IPS-20b (cell line): ENCODE results near the gene NR2C2.

Experiments used
- H3K27ac ChIP-seq: one replicate; pipeline ENCODE4 v1.5.1; 2013; ENCODE audit warnings: low read length
- H3K27me3 ChIP-seq: 2 replicates; pipeline ENCODE4 v1.6.1; 2013; ENCODE audit warnings: mild to moderate bottlenecking, low read length, inconsistent platforms; ENCODE audit not compliant: insufficient read depth
- H3K36me3 ChIP-seq: 2 replicates; pipeline ENCODE4 v1.6.1; 2013; ENCODE audit warnings: low read depth, mild to moderate bottlenecking, inconsistent platforms, low read length, moderate library complexity; ENCODE audit not compliant: insufficient read depth
- H3K4me1 ChIP-seq: 2 replicates; pipeline ENCODE4 v1.6.1; 2013; ENCODE audit warnings: mild to moderate bottlenecking, control low read depth, inconsistent platforms, low read length, moderate library complexity; ENCODE audit not compliant: insufficient read depth
- H3K4me3 ChIP-seq: 2 replicates; pipeline ENCODE4 v1.5.1; 2013; ENCODE audit warnings: mild to moderate bottlenecking, low read length, inconsistent platforms
- H3K9ac ChIP-seq: 2 replicates; pipeline ENCODE4 v1.6.1; 2013; ENCODE audit warnings: low read depth, mild to moderate bottlenecking, inconsistent platforms, low read length, moderate library complexity
- H3K9me3 ChIP-seq: 2 replicates; pipeline ENCODE4 v1.6.1; 2013; ENCODE audit warnings: mild to moderate bottlenecking, low read depth, low read length, inconsistent platforms; ENCODE audit not compliant: insufficient read depth

NR2C2 gene

DNA sequence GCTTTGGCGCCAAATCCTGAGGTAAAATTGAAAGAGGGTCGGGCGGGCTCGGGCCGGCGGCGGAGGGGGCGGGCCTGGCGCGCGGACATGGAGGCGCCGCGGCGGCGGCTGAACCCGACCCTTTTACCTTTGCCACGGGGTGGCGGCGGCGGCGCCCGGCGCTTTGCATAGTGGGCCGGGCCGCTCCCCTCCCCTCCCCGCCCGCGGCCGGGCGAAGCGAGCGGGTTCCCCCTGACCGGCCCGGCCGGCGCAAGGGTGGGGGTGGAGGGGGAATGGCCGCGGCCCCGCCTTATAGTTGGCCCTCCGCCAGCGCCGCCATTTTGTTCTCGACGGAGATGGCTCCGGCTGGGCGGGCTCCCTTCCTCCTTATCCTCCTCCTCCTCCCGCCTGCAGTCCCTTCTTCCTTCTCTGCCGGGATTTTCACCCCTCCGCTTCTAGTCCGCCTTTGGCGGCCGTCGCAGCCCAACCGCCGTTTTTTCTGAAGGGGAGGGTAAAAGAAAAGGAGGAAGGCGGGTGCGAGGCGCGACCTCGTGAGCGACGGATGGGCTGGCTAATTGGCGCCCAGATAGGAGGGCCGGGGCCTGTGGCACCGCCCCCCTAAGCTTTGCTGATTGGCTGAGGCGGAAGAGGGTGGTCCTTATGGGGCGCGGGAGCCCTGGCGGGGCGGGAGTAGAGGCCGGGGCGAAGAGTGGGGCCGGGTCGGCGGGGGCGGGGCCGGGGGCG, 664 bp downstream of the NR2C2 start:
- Histone ChIP-seq H3K9me3 (no peaks in the 10 kb centered on the region), H3K4me1 (0 out of 2 replicates have a peak, but pooled peaks cover 6% of the 10 kb centered on the region), H3K4me3 (peak overlapping the region; percentile 90), H3K36me3 (peaks cover 55% of the 10 kb centered on the region), H3K27me3 (no peaks in the 10 kb centered on the region), H3K27ac (peak overlapping the region; percentile 97), H3K9ac (peak overlapping the region; percentile 94)

DNA sequence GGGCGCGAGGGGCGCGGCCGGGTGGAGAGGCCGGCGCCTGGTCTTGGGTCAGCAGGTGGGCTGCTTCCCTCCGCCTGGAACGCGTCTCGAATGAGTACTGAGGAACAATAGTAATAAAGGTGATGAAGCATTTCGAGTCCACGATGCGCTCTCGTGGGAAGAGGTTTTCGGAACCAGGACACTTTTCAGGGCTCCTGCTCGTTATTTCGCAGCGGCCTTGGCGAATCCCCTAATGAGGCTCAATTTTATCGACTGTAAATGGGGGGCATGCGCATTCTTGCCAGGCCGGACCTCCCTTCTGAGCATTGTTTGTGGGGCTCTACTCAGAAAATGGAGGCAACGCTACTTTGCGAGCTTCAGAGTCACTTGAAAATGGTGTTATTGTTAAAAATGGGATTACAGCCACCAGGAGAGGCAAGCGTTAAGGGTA, 1.2 kb downstream of the NR2C2 start:
- Histone ChIP-seq H3K4me1 (0 out of 2 replicates have a peak, but pooled peaks cover 6% of the 10 kb centered on the region), H3K27me3 (no peaks in the 10 kb centered on the region), H3K9me3 (no peaks in the 10 kb centered on the region), H3K9ac (peak overlapping the region; percentile 93), H3K36me3 (peaks cover 50% of the 10 kb centered on the region), H3K4me3 (peak overlapping the region; percentile 88), H3K27ac (peak overlapping the region; percentile 87)

DNA sequence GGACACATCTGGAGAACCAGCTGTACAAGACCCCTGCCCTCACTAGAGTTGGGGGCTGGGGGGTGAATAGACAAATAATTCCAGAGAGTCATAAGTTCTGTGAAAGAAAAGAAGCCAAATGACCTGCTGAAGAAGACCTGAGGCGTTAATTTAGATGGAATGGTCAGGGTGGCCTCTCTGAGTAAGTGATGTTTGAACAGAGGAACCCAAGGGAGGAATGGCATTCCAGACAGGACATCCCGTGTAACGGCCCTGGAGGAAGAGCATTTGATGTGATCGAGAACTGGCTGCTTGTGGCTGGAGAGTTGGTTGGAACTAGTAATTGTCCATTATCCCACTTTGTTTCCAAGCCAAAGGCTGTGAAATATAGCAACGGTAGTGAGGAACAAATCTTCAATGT, 1.7 kb downstream of the NR2C2 start:
- peak overlapping the region; percentile 93; the same call in 1 of the 2 replicates for H3K9ac ChIP-seq
- peaks cover 45% of the 10 kb centered on the region for H3K36me3 ChIP-seq
- peak overlapping the region; percentile 87 for H3K27ac ChIP-seq
- H3K27me3 ChIP-seq, result no peaks in the 10 kb centered on the region
- H3K4me3 ChIP-seq, result peak overlapping the region; percentile 88
- H3K9me3 ChIP-seq, result no peaks in the 10 kb centered on the region
- 0 out of 2 replicates have a peak, but pooled peaks cover 6% of the 10 kb centered on the region for H3K4me1 ChIP-seq

DNA sequence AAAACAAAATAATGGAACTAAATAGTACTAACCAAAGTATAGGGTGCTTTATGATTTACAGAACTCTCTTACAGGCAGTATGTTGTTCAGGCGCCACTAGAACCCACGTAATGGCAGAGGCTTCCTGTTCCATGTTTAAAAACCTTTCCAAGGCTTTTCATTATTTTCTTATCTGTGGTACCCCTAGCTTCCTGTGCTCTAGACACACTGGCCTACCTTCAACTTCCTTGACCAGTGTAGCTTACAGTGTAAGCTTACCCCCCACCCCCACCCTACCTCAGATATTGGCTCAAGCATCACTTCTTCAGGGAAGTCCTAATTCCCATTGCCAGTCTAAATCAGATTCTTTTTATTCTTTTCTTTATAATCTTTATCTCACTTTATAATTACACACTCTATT, 2.9 kb downstream of the NR2C2 start:
- Histone ChIP-seq H3K27ac (no peak overlapping the region), H3K9ac (no peak overlapping the region), H3K36me3 (peaks cover 33% of the 10 kb centered on the region), H3K4me3 (no peak overlapping the region), H3K9me3 (no peaks in the 10 kb centered on the region), H3K27me3 (no peaks in the 10 kb centered on the region), H3K4me1 (0 out of 2 replicates have a peak, but pooled peaks cover 6% of the 10 kb centered on the region)

DNA sequence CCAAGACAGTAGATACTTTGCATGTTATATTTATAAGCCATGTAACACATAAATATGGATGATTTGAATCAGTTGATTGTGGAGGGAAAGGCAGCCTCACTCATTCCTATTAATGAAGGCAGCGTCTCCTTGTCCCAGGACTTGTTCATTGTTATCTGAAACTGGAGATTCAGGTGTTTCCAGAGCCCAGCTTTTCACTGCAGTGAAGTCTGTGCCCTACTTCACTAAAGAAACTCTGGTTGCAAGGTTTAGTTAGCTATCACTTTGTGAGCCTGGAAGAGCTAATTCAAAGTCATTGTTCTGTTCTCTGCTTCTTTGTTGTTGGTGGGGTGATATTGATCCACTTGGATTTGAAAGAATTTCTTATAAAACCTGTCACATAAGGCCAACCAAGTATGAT, 9.8 kb downstream of the NR2C2 start:
- H3K27me3 ChIP-seq, result no peaks in the 10 kb centered on the region
- H3K36me3 ChIP-seq, result peaks cover 48% of the 10 kb centered on the region
- H3K4me3 ChIP-seq, result no peak overlapping the region
- no peaks in the 10 kb centered on the region; the same call in 1 of the 2 replicates for H3K4me1 ChIP-seq
- H3K9ac ChIP-seq, result no peak overlapping the region
- H3K9me3 ChIP-seq, result no peaks in the 10 kb centered on the region
- no peak overlapping the region for H3K27ac ChIP-seq

DNA sequence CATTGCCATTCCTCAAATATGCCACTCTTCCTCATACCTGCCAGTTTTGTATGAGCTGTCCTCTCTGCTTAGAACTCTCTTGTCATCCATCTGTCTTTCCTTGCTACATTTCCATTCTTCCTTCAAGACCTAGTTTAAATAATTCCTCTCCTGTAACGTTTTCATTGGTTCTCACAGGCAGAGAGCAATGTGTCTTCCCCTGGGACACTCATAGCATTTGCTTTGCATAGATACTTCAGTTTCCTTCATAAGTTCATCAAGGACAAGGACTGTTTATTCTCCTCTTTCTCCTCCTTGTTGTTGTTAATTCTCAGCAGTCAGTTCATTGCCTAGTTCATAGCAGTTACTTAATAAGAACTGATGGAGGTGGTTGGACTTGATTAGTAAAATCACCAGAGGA, 10.5 kb downstream of the NR2C2 start:
- H3K27ac ChIP-seq, result no peak overlapping the region

DNA sequence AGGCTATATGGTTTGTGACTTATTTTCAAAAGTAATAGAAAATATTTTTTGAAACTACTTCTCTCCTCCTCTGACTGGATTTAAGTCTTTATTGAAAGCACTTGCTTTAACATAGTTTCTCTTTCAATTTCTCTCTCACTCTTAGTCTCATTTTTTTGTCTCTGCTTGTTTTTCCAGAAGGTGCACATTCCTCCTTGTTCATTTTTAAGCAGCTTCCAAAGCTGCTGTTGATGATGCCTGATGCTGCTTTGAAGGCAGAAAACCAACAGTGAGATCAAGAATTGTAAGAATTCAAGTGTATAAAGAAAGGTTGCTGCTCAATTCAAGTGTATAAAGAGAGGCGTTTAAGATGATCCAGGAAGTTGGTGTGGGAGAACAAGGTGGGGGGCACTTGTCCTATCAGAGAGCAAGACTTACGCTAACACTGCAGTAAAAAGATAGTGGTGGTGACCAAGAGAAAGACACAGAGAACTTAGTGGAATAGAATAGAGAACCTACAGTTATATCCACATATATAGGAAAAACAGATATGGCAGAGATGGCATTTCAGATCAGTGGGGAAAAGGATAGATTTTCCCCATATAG, 12.1 kb downstream of the NR2C2 start:
- Histone ChIP-seq H3K4me3 (no peak overlapping the region), H3K27ac (no peak overlapping the region)

More for the DNA sequence above, 10.5 kb downstream of the NR2C2 start:
- Histone ChIP-seq H3K9me3 (no peaks in the 10 kb centered on the region), H3K9ac (no peak overlapping the region), H3K4me3 (no peak overlapping the region), H3K4me1 (no peaks in the 10 kb centered on the region; the same call in 1 of the 2 replicates), H3K36me3 (peaks cover 49% of the 10 kb centered on the region), H3K27me3 (no peaks in the 10 kb centered on the region)

DNA sequence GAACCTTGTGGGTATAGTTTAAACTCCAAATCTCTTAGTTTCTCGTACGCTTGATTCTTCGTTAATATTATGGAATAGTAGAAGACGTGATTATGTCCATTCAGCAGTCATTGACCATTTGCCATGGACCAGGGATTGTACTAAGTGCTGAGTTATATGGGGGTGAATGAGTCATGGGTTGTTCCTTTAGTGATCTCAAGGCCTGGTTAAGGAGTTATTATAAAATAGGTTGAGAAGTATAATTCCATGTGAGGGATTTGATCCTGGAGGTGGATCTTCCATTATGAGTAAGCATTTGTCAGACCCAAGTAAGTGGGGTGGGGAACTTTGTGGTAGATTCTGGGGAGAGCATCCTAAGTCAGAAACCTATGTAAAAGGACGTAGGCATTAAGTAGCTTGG, 15.4 kb downstream of the NR2C2 start:
- peaks cover 64% of the 10 kb centered on the region for H3K36me3 ChIP-seq
- no peaks in the 10 kb centered on the region for H3K27me3 ChIP-seq
- H3K4me1 ChIP-seq, result no peaks in the 10 kb centered on the region
- H3K9me3 ChIP-seq, result no peaks in the 10 kb centered on the region
- no peak overlapping the region for H3K4me3 ChIP-seq
- no peak overlapping the region for H3K9ac ChIP-seq
- H3K27ac ChIP-seq, result no peak overlapping the region

More for the DNA sequence above, 12.1 kb downstream of the NR2C2 start:
- H3K36me3 ChIP-seq, result peaks cover 50% of the 10 kb centered on the region
- H3K9me3 ChIP-seq, result no peaks in the 10 kb centered on the region
- H3K4me1 ChIP-seq, result no peaks in the 10 kb centered on the region; the same call in 1 of the 2 replicates
- no peaks in the 10 kb centered on the region for H3K27me3 ChIP-seq
- H3K9ac ChIP-seq, result no peak overlapping the region

DNA sequence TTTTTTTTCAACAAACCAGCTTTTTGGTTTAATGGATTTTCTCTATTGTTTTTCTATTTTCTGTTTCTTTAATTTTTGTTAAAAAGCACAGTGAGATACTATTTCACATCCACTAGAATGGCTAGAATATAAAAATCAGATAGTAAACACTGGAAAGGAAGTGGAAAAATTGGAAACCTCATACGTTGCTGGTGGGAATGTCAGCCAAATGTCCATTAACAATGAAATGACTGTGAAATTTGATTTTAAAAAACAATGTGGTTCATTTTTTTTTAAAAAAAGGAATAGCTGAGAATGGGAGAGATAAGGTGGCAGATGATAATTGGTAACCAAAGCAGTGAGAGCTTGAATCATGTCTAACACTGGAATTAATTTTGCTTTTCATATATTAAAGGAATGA, 19.9 kb downstream of the NR2C2 start:
- H3K4me3 ChIP-seq, result no peak overlapping the region
- H3K36me3 ChIP-seq, result peaks cover 40% of the 10 kb centered on the region
- H3K4me1 ChIP-seq, result no peaks in the 10 kb centered on the region
- no peak overlapping the region for H3K9ac ChIP-seq
- no peaks in the 10 kb centered on the region for H3K9me3 ChIP-seq
- H3K27ac ChIP-seq, result no peak overlapping the region
- H3K27me3 ChIP-seq, result no peaks in the 10 kb centered on the region

DNA sequence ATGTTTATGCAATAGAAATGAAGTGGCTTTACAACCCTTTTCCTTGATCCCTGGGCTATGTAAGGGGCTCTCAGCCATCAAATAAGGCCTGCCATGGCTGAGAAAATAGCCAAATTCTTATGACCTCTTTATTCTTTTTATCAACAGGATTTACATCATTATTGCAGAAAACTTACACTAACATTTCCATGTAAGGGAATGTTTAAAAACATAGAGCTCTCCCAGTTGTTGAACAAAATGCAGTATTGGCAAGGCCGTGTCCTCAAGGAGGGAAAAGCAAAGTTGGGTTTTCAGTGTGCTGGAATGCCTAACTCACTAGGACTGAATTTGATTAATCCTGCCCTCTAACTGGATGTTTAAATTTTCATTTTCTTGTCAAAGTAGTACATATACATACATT, 22.3 kb downstream of the NR2C2 start:
- Histone ChIP-seq H3K27me3 (no peaks in the 10 kb centered on the region), H3K27ac (no peak overlapping the region), H3K9ac (no peak overlapping the region), H3K9me3 (no peaks in the 10 kb centered on the region), H3K4me1 (no peaks in the 10 kb centered on the region), H3K36me3 (peaks cover 55% of the 10 kb centered on the region), H3K4me3 (no peak overlapping the region)

DNA sequence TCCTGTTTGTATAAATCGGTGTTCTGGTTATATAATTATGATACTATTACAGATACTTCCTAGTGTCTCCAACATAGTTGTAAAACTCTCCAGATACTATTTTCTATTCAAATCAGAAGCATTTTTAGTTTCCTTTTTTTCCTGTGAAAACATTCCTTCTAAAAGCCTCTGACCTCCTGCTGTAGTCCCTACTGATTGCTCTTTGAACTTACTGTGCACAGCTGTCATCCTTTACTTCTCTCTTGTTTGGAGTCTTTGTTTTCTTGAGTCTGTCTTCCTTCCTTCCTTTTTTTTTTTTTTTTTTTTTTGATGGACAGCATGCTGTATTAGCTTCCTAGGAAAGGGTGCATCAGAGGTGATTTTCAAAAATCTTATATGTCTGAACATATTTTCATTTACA, 28.9 kb downstream of the NR2C2 start:
- Histone ChIP-seq H3K9ac (no peak overlapping the region), H3K36me3 (peaks cover 50% of the 10 kb centered on the region; the same call in 1 of the 2 replicates), H3K27me3 (no peaks in the 10 kb centered on the region), H3K4me3 (no peak overlapping the region), H3K27ac (no peak overlapping the region), H3K9me3 (no peaks in the 10 kb centered on the region), H3K4me1 (no peaks in the 10 kb centered on the region)

DNA sequence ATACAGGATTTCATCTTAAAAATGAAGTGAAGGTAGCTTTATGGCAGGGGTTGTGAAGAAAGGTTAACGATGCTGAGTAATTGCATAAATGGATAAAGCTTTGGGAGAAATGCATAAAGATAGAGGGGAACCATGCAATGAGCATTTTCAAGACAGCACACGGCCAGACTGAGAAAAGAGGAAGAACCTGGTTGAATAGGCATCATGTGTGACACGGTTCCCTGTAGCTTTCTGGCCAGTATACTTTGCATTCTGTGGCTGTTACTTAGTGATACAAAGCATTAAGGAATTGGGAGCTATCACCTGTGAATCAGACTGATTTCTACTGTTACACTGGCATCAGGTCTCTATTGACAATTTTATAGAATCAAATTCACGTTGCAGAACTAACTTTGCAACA, 33.3 kb downstream of the NR2C2 start:
- no peaks in the 10 kb centered on the region for H3K9me3 ChIP-seq
- no peaks in the 10 kb centered on the region for H3K27me3 ChIP-seq
- peaks cover 24% of the 10 kb centered on the region; the same call in 1 of the 2 replicates for H3K36me3 ChIP-seq
- H3K27ac ChIP-seq, result no peak overlapping the region
- H3K9ac ChIP-seq, result no peak overlapping the region
- H3K4me3 ChIP-seq, result no peak overlapping the region
- H3K4me1 ChIP-seq, result no peaks in the 10 kb centered on the region
